K562 (cell line): ENCODE data around the gene WDFY2. TPM values are rescaled to one million over a fixed set of nuclear protein-coding genes. Genes with fewer than 3 reads are reported as not detected.

Source experiments
- ATF2 ChIP-seq: sonication (generic); formaldehyde crosslinking; IDR thresholded peaks from 2 replicates; pipeline ENCODE4 v1.8.1; 2022; ENCODE audit warnings: missing genetic modification reagents
- ATF3 ChIP-seq, 2 experiments: fragments of 450-650 bp in 1 of 2; sonication (generic) in 1 of 2; formaldehyde crosslinking in 1 of 2; IDR thresholded peaks in 1 of 2; conservative IDR thresholded peaks in 1 of 2; 2 replicates each; pipeline versions ENCODE4 v1.6.1 to v1.8.1; 2016 to 2023; ENCODE audit warnings: mild to moderate bottlenecking in 2 of 2, moderate library complexity in 2 of 2, inconsistent platforms in 1 of 2, missing genetic modification reagents in 1 of 2
- E2F8 ChIP-seq: fragments of 450-650 bp; IDR thresholded peaks from 2 replicates; pipeline ENCODE4 v1.7.1; 2018; ENCODE audit warnings: mild to moderate bottlenecking, low read depth; ENCODE audit not compliant: partially characterized antibody
- HDAC2 ChIP-seq: fragments of 450-650 bp; IDR thresholded peaks from 2 replicates; pipeline ENCODE4 v1.6.1; 2016; ENCODE audit warnings: mild to moderate bottlenecking
- IFI16 ChIP-seq: fragments of 250-450 bp; sonication (Bioruptor Pico); IDR thresholded peaks from 2 replicates; pipeline ENCODE4 v2.1.2; 2022; ENCODE audit warnings: mild to moderate bottlenecking, inconsistent platforms
- MAFK ChIP-seq: IDR thresholded peaks from 2 replicates; pipeline ENCODE4 v1.6.1; 2011; ENCODE audit warnings: low read length, improper control_type of control experiment
- MYC ChIP-seq, 2 experiments: fragments of 250-450 bp in 1 of 2; sonication (Bioruptor Pico) in 1 of 2; IDR thresholded peaks; 2 replicates each; pipeline versions ENCODE4 v1.5.1 to v1.6.1; 2012 to 2021; ENCODE audit warnings: low read depth in 2 of 2, borderline replicate concordance in 1 of 2, improper control_type of control experiment in 1 of 2, low read length in 1 of 2, mild to moderate bottlenecking in 1 of 2, moderate library complexity in 1 of 2
- NCOA2 ChIP-seq, 2 experiments: fragments of 450-650 bp; IDR thresholded peaks; 2 replicates each; pipeline ENCODE4 v1.6.1; 2018; ENCODE audit warnings: mild to moderate bottlenecking in 2 of 2, moderate library complexity in 1 of 2; ENCODE audit not compliant: partially characterized antibody in 2 of 2
- NFE2L1 ChIP-seq: fragments of 450-650 bp; IDR thresholded peaks from 2 replicates; pipeline ENCODE4 v1.6.1; 2016; ENCODE audit warnings: missing genetic modification characterization, low read depth, mild to moderate bottlenecking, missing compliant biosample characterization, moderate library complexity, borderline replicate concordance
- PKNOX1 ChIP-seq: fragments of 450-650 bp; IDR thresholded peaks from 2 replicates; pipeline ENCODE4 v1.6.1; 2016
- TCF3 ChIP-seq: sonication (generic); formaldehyde crosslinking; IDR thresholded peaks from 2 replicates; pipeline ENCODE4 v1.4.0; 2020; ENCODE audit warnings: mild to moderate bottlenecking, missing genetic modification reagents
- TCF7 ChIP-seq: sonication (generic); IDR thresholded peaks from 2 replicates; pipeline ENCODE4 v1.6.1; 2016; ENCODE audit warnings: antibody characterized with exemption, borderline replicate concordance
- THRAP3 ChIP-seq: fragments of 450-650 bp; IDR thresholded peaks from 2 replicates; pipeline ENCODE4 v1.6.1; 2016; ENCODE audit warnings: mild to moderate bottlenecking, inconsistent platforms, borderline replicate concordance
- YBX1 ChIP-seq: fragments of 450-650 bp; IDR thresholded peaks from 2 replicates; pipeline ENCODE4 v1.7.1; 2016; ENCODE audit warnings: mild to moderate bottlenecking
- ZFP36 ChIP-seq: fragments of 150-350 bp; IDR thresholded peaks from 2 replicates; pipeline ENCODE4 v1.6.1; 2018; ENCODE audit warnings: low read length, low read depth; ENCODE audit not compliant: partially characterized antibody
- ZNF174 ChIP-seq: fragments of 250-450 bp; sonication (Bioruptor Pico); IDR thresholded peaks from 2 replicates; pipeline ENCODE4 v1.4.0; 2020; ENCODE audit warnings: mild to moderate bottlenecking
- ZNF398 ChIP-seq: fragments of 250-450 bp; sonication (Bioruptor Pico); IDR thresholded peaks from 2 replicates; pipeline ENCODE4 v1.8.0; 2021; ENCODE audit warnings: moderate library complexity, mild to moderate bottlenecking, inconsistent platforms
- ZNF408 ChIP-seq: fragments of 250-450 bp; sonication (Bioruptor Pico); IDR thresholded peaks from 2 replicates; pipeline ENCODE4 v1.4.0; 2020; ENCODE audit warnings: low read depth, mild to moderate bottlenecking, moderate library complexity
- ZNF668 ChIP-seq: fragments of 250-450 bp; sonication (Bioruptor Pico); IDR thresholded peaks from 2 replicates; pipeline ENCODE4 v1.8.0; 2022; ENCODE audit warnings: mild to moderate bottlenecking, inconsistent platforms
- polyA plus RNA-seq, 8 experiments: library from polyadenylated mRNA; depleted of rRNA in 4 of 8; stranded (reverse) in 5 of 8; unstranded in 3 of 8; fragments of >200 nt; fragmentation: Nextera tagmentation in 2 of 8; fragmentation: Illumina TruSeq in 1 of 8; extraction: Ambion mirVana in 2 of 8; extraction: Trizol in 1 of 8; gene quantifications; 2 replicates each; pipeline versions ENCODE4 v1.2.1 to v1.2.3, GENCODE V29; 2011 to 2014; ENCODE audit warnings: inconsistent platforms in 1 of 8, missing spikeins in 1 of 8
- total RNA-seq, 7 experiments: library from RNA; depleted of rRNA in 6 of 7; stranded (reverse); fragments of >200 nt in 6 of 7; fragmentation: Illumina TruSeq in 2 of 7; extraction: Trizol in 2 of 7; gene quantifications; 2 replicates each; pipeline versions ENCODE4 v1.2.1 to v1.2.3, GENCODE V29; 2011 to 2021; ENCODE audit warnings: low replicate concordance in 1 of 7

Gene WDFY2
- total and polyA plus RNA-seq, 9 of the 15 experiments (the other 6 are each of a cell fraction or from before 2014, with no cell fraction given), result 0.66 to 6.4 (median 4.4) TPM

- TF ChIP-seq ZFP36 (peak; percentile 5), THRAP3 (no peak), ZNF174 (CRISPR knock-in tag) (no peak), NFE2L1 (tag) (no peak), MYC (IDR thresholded peaks at IDR 0.05; ENCODE audit: low read depth, low read length) (peak; percentile 84), MYC (CRISPR knock-in tag; IDR thresholded peaks at IDR 0.05; ENCODE audit: borderline replicate concordance, low read depth) (no peak), YBX1 (no peak), NCOA2 (IDR thresholded peaks at IDR 0.05; ENCODE audit: partially characterized antibody in 2 of 2) (no peak), ATF2 (CRISPR knock-in tag) (no peak), TCF7 (no peak), IFI16 (CRISPR knock-in tag) (no peak), ATF3 (IDR thresholded peaks at IDR 0.05) (peak; percentile 86), ATF3 (CRISPR knock-in tag; conservative IDR thresholded peaks at IDR 0.05) (no peak), ZNF398 (CRISPR knock-in tag) (no peak), HDAC2 (peak; percentile 83), PKNOX1 (peak; percentile 72), E2F8 (no peak), ZNF408 (no peak), TCF3 (peak; percentile 91), MAFK (peak; percentile 19; the same call in 1 of the 2 replicates), ZNF668 (CRISPR knock-in tag) (no peak)
Measured at GRCh38 chr13:51590971-51591627, 6.8 kb downstream of the WDFY2 start (continued).
